Activated naive CD8-positive, alpha-beta T cell treated with anti-CD3 and anti-CD28 coated beads, Interleukin-2, amount 10 ng/mL, durations not matched to agents 7 days and 5 days (primary cell): ENCODE results near the gene SAE1. TPM values are rescaled to one million over a fixed set of nuclear protein-coding genes. Genes with fewer than 3 reads are reported as not detected.

ENCODE experiments used
- ATAC-seq: fragments of 150-1000 bp; cut with Tn5 transposase; one replicate; pipeline ENCODE4 v1.10.0; 2021; ENCODE audit warnings: low read depth, moderate library complexity
- POLR2A ChIA-PET: fragments of 350-600 bp; sonication (Branson Sonifier 250); formaldehyde crosslinking; loops from one replicate; lab custom pipeline; 2021; ENCODE audit warnings: antibody characterized with exemption; lab: Charles Lee
- DNase-seq: peaks from one replicate; pipeline ENCODE4 v3.0.0; 2021
- H3K27ac Mint-ChIP-seq: one replicate; pipeline ENCODE4 v1.8.0; 2022; ENCODE audit warnings: mild to moderate bottlenecking, mixed read lengths
- H3K27me3 Mint-ChIP-seq: one replicate; pipeline ENCODE4 v1.8.0; 2022; ENCODE audit warnings: mild to moderate bottlenecking, moderate library complexity, mixed read lengths
- H3K36me3 Mint-ChIP-seq: one replicate; pipeline ENCODE4 v1.8.0; 2021; ENCODE audit warnings: mild to moderate bottlenecking, mixed read lengths
- H3K4me1 Mint-ChIP-seq: one replicate; pipeline ENCODE4 v1.8.0; 2021; ENCODE audit warnings: mixed read lengths
- H3K4me3 Mint-ChIP-seq: one replicate; pipeline ENCODE4 v1.8.0; 2022; ENCODE audit warnings: mild to moderate bottlenecking, moderate library complexity, mixed read lengths
- H3K9me3 Mint-ChIP-seq: one replicate; pipeline ENCODE4 v1.8.0; 2021; ENCODE audit warnings: mixed read lengths
- microRNA-seq: library from miRNA; unstranded; fragments of <30 nt; microRNA quantifications from one replicate; pipeline ENCODE4 v1.2.0, GENCODE V29; 2022
- total RNA-seq, 2 experiments: library from RNA; stranded (reverse); gene quantifications; one replicate each; pipeline ENCODE4 v1.2.3, GENCODE V29; 2021

Gene SAE1
- total RNA-seq, 2 experiments from 2014 or later = 108 to 114 TPM

- Mint-ChIP-seq H3K4me1 (peaks cover 21% of the 10 kb centered on the region), H3K9me3 (no peaks in the 10 kb centered on the region), H3K27me3 (no peaks in the 10 kb centered on the region), H3K4me3 (no peak overlapping the region), H3K27ac (no peak overlapping the region), H3K36me3 (peaks cover 6% of the 10 kb centered on the region)
- POLR2A ChIA-PET = interaction anchor here (0.5 kb wide), 1 partner anchor 17 kb away, joined by 3 read pairs; no protein-coding TSS in a partner anchor
- DNase-seq (no peak), ATAC-seq (no peak)
These were observed 122.8 kb downstream of the SAE1 start for GRCh38 chr19:47253467-47253881.

DNA sequence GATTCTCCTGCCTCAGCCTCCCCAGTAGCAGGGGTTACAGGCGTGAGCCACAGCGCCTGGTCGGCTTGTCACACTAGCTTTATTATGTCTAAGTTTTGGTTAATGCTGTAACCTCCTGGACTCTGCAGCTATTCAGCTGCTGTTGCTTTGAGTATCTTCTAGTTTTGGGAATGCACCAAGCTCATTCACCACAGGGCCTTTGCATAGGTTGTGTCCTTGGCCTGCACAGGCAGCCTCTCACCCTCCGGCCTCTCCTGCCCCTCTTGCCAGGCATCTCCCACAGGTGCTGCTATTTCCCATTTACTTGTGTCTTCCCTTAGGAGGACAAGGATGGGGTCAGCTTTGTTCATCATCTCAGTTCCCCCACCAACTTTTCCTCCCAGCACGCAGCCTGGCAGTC, 123.3 kb downstream of the SAE1 start:
- H3K27me3 Mint-ChIP-seq = no peaks in the 10 kb centered on the region
- H3K4me1 Mint-ChIP-seq = peaks cover 26% of the 10 kb centered on the region
- peaks cover 7% of the 10 kb centered on the region for H3K36me3 Mint-ChIP-seq
- H3K27ac Mint-ChIP-seq = no peak overlapping the region
- POLR2A ChIA-PET = interaction anchor here (0.5 kb wide), 1 partner anchor 16 kb away, joined by 3 read pairs; no protein-coding TSS in a partner anchor
- no peak for DNase-seq
- no peaks in the 10 kb centered on the region for H3K9me3 Mint-ChIP-seq
- no peak overlapping the region for H3K4me3 Mint-ChIP-seq
- no peak for ATAC-seq

- DNase-seq (peak; percentile 96), ATAC-seq (peak; percentile 52)
- H3K36me3 Mint-ChIP-seq = peaks cover 19% of the 10 kb centered on the region
- H3K27me3 Mint-ChIP-seq = no peaks in the 10 kb centered on the region
- POLR2A ChIA-PET = interaction anchor here (0.5 to 2.8 kb wide), 21 partner anchors 12 to 1529 kb away, joined by 3 to 63 read pairs (median 5); partner anchors contain the start of genes DHX34, INAFM1, SAE1 and ZC3H4
- H3K9me3 Mint-ChIP-seq = no peaks in the 10 kb centered on the region
- peak within 1 kb of the TSS; percentile 96 for H3K27ac Mint-ChIP-seq
- H3K4me3 Mint-ChIP-seq = peak within 1 kb of the TSS; percentile 97
- H3K4me1 Mint-ChIP-seq = peaks cover 29% of the 10 kb centered on the region
These were observed 125.5 kb downstream of the SAE1 start, which contains the start of gene CCDC9 for GRCh38 chr19:47255879-47256692. Gene CCDC9 (plus strand): TSS chr19:47256525. CDS start chr19:47258401, 1,876 bp downstream.

DNA sequence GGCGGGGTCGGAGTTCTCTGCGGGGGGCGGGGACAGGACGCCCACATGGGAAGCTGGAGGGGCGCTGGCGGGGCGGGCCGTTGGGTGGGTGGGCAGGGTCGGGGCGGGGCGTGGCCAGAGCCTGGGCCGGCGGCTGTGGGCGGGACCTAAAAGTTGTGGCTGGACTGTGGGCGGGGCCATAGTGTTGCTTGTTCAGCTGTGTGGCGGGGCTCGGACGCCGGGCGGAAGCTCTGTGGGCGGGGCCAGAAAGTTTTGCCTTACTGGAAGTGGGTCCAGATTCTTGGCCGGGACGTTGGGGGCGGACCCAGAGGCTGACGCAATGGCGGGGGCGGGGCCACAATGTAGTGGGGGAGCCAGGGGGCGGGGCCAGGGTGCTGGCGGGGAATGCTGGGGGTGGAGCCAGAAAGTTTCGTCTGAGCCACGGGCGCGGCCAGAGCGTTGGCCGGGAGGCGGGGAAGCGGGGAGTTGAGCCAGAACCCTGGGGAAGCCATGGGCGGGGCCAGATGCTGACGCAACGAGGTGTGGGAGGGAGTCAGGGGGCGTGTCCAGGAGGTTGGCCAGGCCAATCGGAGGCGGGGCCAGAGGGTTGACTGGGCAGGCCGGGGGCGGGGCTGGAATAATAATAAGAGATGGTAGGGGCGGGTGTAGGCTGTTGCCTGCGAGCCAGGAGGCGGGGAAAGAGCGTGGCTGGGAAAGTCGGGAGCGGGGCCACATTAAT, 126.2 kb downstream of the SAE1 start:
- Mint-ChIP-seq H3K4me1 (peaks cover 29% of the 10 kb centered on the region), H3K27ac (peak overlapping the region; percentile 96), H3K27me3 (no peaks in the 10 kb centered on the region), H3K4me3 (peak overlapping the region; percentile 97), H3K9me3 (no peaks in the 10 kb centered on the region), H3K36me3 (peaks cover 22% of the 10 kb centered on the region)
- POLR2A ChIA-PET = interaction anchor here (0.6 to 2.8 kb wide), 20 partner anchors 11 to 1530 kb away, joined by 3 to 63 read pairs (median 5); partner anchors contain the start of genes INAFM1, SAE1 and ZC3H4
- DNase-seq = peak; percentile 100
- ATAC-seq = peak; percentile 90

DNA sequence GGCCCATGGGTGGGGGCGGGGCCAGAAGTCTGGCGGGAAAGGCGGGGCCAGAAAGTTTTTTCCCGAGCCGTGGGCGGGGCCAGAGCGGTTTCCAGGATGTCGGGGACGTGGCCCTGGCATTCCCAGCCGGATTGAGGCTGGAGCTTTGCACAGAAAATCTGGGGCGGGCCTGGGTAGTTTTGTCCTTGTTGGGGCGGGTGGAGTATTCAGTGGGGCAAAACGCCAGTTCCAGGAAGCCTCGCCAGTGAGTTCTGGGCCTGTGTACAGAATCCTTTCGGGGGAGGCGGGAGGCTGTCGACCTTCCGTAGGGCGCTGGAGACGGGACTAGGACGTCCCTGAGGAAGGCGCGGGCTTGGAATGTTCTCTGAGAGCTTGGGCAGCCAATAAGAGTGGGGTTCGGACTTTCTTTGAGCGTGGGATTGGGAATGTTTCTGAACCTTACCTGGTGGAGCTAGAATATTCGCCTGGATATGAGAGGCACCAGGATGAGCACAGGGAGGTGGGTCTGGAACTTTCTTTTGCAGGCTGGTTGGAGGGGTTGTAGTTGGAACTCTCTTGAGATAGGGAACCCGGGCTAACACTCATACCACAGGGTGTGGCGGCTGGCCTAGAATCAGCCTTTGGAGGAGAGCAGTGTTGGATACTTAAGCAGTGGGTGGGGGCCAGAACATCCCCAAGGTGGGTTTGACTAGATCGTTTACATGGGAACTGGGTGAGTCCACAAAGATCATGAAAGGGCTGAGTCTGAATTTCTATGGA, 127.0 kb downstream of the SAE1 start:
- H3K4me1 Mint-ChIP-seq = peaks cover 30% of the 10 kb centered on the region

DNA sequence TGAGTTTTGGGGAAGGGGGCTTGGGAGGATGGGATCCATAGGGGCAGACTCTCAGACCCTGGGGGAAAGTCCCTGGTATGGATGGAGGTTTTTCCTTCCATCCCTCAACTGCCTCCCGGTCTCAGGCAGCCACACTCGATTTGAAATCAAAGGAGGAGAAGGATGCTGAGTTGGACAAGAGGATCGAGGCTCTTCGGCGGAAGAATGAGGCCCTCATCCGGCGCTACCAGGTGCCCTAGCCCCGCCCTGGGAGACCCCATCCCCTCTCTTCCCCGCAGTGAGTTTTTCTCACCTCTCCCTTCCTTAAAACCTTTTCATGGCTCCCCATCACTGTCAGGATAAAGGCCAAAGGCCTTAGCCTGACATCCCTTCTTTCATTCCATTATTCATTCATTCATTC, 127.8 kb downstream of the SAE1 start:
- peaks cover 26% of the 10 kb centered on the region for H3K36me3 Mint-ChIP-seq
- peak overlapping the region; percentile 97 for H3K4me3 Mint-ChIP-seq
- peaks cover 30% of the 10 kb centered on the region for H3K4me1 Mint-ChIP-seq
- POLR2A ChIA-PET = no interaction called here
- no peak overlapping the region for H3K27ac Mint-ChIP-seq
- DNase-seq (no peak), ATAC-seq (no peak)
- H3K9me3 Mint-ChIP-seq = no peaks in the 10 kb centered on the region
- H3K27me3 Mint-ChIP-seq = no peaks in the 10 kb centered on the region

More for the DNA sequence above, 127.0 kb downstream of the SAE1 start:
- ATAC-seq (peak; percentile 2), DNase-seq (no peak)
- Mint-ChIP-seq H3K4me3 (peak overlapping the region; percentile 97), H3K27ac (peak overlapping the region; percentile 96), H3K27me3 (no peaks in the 10 kb centered on the region), H3K9me3 (no peaks in the 10 kb centered on the region), H3K36me3 (peaks cover 26% of the 10 kb centered on the region)
- POLR2A ChIA-PET = interaction anchor here (1.4 to 2.8 kb wide), 4 partner anchors 15 to 144 kb away, joined by 5 to 63 read pairs (median 21); partner anchors contain the start of genes INAFM1 and ZC3H4

DNA sequence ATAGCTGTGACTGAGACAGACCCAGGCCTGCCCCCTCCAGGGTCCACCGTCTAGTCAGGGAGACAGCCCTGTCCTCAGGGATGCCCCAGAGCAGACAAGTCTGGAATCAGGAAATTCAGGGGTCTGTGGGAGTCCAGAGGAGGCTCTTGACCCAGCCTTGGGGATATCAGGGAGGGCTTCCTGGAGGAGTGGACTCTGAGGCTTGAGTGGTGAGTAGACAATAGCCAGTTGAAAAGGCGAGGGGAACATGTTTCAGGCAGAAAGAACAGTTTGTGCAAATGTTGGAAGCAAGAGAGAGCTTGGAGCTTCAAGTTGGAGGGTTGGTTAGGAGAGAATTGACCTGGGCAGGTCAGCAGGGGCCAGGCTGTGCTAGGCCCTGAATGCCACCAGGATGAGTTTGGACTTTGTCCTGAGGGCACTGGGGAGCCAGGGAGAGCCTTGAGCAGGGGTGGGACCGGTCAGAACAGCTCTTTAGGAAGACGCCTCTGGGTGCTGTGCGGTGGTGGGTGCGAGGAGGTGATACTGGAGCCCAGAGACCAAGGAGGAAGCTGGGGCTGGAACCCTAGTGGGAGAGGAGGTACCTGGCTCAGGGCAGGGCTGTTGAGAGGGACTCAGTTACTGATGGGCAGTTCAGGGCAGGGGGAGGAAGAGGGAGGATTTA, 128.4 kb downstream of the SAE1 start:
- Mint-ChIP-seq H3K4me3 (peak overlapping the region; percentile 97), H3K27ac (peak overlapping the region; percentile 14), H3K27me3 (no peaks in the 10 kb centered on the region), H3K4me1 (peaks cover 30% of the 10 kb centered on the region), H3K36me3 (peaks cover 26% of the 10 kb centered on the region), H3K9me3 (no peaks in the 10 kb centered on the region)
- no peak for DNase-seq
- no peak for ATAC-seq
- POLR2A ChIA-PET = no interaction called here

Small RNA genes within 50 kb of the gene (microRNA-seq; reads per million reads assigned to microRNA genes)
- gene MIR3190 (not detected), gene MIR3191 (not detected)

Other genes starting within 250 kb of the SAE1 start
- gene NPAS1, start 111.0 kb upstream of the SAE1 start, total RNA-seq = under 1 TPM; 0.43 to 0.61 TPM
- 10 to 100 TPM; 54.7 to 59.0 TPM for gene TMEM160, start 82.2 kb upstream of the SAE1 start, total RNA-seq
- 10 to 100 TPM; 84.3 to 86.0 TPM for gene ZC3H4, start 17.1 kb upstream of the SAE1 start, total RNA-seq
- gene BBC3, start 100.4 kb downstream of the SAE1 start, total RNA-seq = 10 to 100 TPM; 29.5 to 29.9 TPM
- 10 to 100 TPM; 37.8 to 39.6 TPM for gene CCDC9, start 125.7 kb downstream of the SAE1 start, total RNA-seq
- gene INAFM1, start 144.1 kb downstream of the SAE1 start, total RNA-seq = 10 to 100 TPM; 14.2 to 15.4 TPM
- gene C5AR1, start 179.0 kb downstream of the SAE1 start, total RNA-seq = 1 to 10 TPM; 4.0 to 4.6 TPM
- gene C5AR2, start 201.3 kb downstream of the SAE1 start, total RNA-seq = under 1 TPM; 0.72 to 0.85 TPM
- 10 to 100 TPM; 13.3 to 15.3 TPM for gene DHX34, start 218.5 kb downstream of the SAE1 start, total RNA-seq